ENCODE measurements around the gene SHC4.

- TF ChIP-seq CTCF (optimal IDR thresholded peaks at IDR 0.05 in 1 of 3, IDR thresholded peaks at IDR 0.05 in 1 of 3, conservative IDR thresholded peaks at IDR 0.05 in 1 of 3; ENCODE audit: extremely low read depth in 1 of 3, insufficient read depth in 2 of 3, low read length in 3 of 3) (no peak), EZH2 (IDR thresholded peaks at IDR 0.05; ENCODE audit: low read length) (no peak)
These were observed 180.8 kb downstream of the SHC4 start for GRCh38 chr15:48782911-48783310.
